ENCODE measurements around the gene SLC26A6. TPM values are rescaled to one million over a fixed set of nuclear protein-coding genes. Genes with fewer than 3 reads are reported as not detected.

Gene SLC26A6
- polyA plus RNA-seq, 1 donor (not counting 4 experiments of a cell fraction or from before 2014, with no cell fraction given) = 24.9 TPM

DNA sequence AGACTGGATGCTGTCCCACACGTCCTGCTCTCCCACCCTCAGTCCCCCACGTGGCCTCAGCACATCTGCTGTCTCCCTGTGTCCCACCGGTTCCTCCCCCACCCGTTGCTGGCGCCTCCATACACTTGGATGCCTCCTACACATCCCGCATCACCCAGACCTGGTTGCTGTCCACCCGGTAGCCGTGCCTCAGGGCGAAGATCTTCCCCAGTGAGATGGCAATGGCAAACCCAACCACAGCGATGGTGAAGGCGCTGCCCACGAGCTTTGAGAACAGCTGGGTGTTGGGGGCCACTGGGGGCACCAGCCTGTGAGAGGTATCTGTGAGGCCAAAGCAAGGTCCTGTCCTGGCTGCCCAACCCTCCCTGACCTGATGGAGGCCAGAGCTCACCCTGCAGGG, 4.4 kb downstream of the SLC26A6 start:
- no peak for FAIRE-seq
- peaks cover 13% of the 10 kb centered on the region for H3K79me2 ChIP-seq (ENCODE audit: control insufficient read depth, insufficient read depth, low read length)
- H3K9ac ChIP-seq (ENCODE audit: control insufficient read depth, extremely low read depth, insufficient read depth, low read length) = no peak overlapping the region
- DNase-seq (ENCODE audit: low read depth, low spot score) = no peak
- H3K27ac ChIP-seq (ENCODE audit: control insufficient read depth, insufficient read depth, low read length) = no peak overlapping the region
- H4K20me1 ChIP-seq (ENCODE audit: control insufficient read depth, extremely low read depth, insufficient read depth, low read length) = peaks cover 2% of the 10 kb centered on the region
- H3K4me3 ChIP-seq (ENCODE audit: control insufficient read depth in 2 of 3, extremely low read depth in 1 of 3, insufficient read depth in 2 of 3, low read depth in 1 of 3, low read length in 3 of 3) = no peak overlapping the region
- H3K27me3 ChIP-seq (ENCODE audit: control insufficient read depth, extremely low read depth, insufficient read depth, low read length) = no peaks in the 10 kb centered on the region
- dilution Hi-C loops (cut with MboI; ENCODE audit: extremely low pct_ligation_motif_present, low sequenced_read_pairs) = no loop called here
- no peak for TF ChIP-seq EZH2 (IDR thresholded peaks at IDR 0.05; ENCODE audit: low read length)
- TF ChIP-seq, protein P1, sequence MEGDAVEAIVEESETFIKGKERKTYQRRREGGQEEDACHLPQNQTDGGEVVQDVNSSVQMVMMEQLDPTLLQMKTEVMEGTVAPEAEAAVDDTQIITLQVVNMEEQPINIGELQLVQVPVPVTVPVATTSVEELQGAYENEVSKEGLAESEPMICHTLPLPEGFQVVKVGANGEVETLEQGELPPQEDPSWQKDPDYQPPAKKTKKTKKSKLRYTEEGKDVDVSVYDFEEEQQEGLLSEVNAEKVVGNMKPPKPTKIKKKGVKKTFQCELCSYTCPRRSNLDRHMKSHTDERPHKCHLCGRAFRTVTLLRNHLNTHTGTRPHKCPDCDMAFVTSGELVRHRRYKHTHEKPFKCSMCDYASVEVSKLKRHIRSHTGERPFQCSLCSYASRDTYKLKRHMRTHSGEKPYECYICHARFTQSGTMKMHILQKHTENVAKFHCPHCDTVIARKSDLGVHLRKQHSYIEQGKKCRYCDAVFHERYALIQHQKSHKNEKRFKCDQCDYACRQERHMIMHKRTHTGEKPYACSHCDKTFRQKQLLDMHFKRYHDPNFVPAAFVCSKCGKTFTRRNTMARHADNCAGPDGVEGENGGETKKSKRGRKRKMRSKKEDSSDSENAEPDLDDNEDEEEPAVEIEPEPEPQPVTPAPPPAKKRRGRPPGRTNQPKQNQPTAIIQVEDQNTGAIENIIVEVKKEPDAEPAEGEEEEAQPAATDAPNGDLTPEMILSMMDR (optimal IDR thresholded peaks at IDR 0.05 in 1 of 3, IDR thresholded peaks at IDR 0.05 in 1 of 3, conservative IDR thresholded peaks at IDR 0.05 in 1 of 3; ENCODE audit: extremely low read depth in 1 of 3, insufficient read depth in 2 of 3, low read length in 3 of 3) = no peak
- peaks cover 7% of the 10 kb centered on the region for H3K4me1 ChIP-seq (ENCODE audit: control insufficient read depth, extremely low read depth, insufficient read depth, low read length)
- no peak overlapping the region for H3K4me2 ChIP-seq (ENCODE audit: control insufficient read depth, extremely low read depth, insufficient read depth, low read depth, low read length)
- H3K9me1 ChIP-seq (ENCODE audit: control insufficient read depth, extremely low read depth, insufficient read depth, low read length) = peaks cover 2% of the 10 kb centered on the region
- H2AFZ ChIP-seq (ENCODE audit: control insufficient read depth, low read length) = no peak overlapping the region
- no peaks in the 10 kb centered on the region for H3K9me3 ChIP-seq (ENCODE audit: control insufficient read depth, low read depth, low read length)
- H3K36me3 ChIP-seq (ENCODE audit: control insufficient read depth in 2 of 2, extremely low read depth in 1 of 2, insufficient read depth in 2 of 2, low read length in 2 of 2) = peaks cover 38 to 48% of the 10 kb centered on the region in 2 experiments

DNA sequence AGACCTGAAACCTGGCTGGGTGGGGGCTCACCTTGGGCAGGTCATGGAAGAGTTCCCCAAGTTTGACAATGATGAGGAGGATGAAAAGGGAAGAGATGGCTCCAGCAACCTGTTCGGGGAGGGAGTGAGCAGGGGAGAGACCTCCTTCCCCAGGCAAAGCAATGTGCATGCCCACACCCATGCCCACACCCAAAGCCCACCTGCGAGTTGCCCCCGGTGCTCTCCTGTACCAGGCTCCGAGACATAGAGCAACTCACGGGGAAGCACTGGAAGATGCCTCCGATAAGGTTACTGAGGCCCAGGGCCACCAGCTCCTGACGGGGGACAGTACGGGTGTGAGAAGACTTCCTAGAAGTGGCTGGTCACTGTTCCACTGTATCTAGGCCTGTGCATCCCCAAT, 4.9 kb downstream of the SLC26A6 start:
- Histone ChIP-seq H3K9me3 (ENCODE audit: control insufficient read depth, low read depth, low read length) (no peaks in the 10 kb centered on the region), H3K4me2 (ENCODE audit: control insufficient read depth, extremely low read depth, insufficient read depth, low read depth, low read length) (no peak overlapping the region), H3K27me3 (ENCODE audit: control insufficient read depth, extremely low read depth, insufficient read depth, low read length) (no peaks in the 10 kb centered on the region), H3K9me1 (ENCODE audit: control insufficient read depth, extremely low read depth, insufficient read depth, low read length) (peaks cover 2% of the 10 kb centered on the region), H3K36me3 (ENCODE audit: control insufficient read depth in 2 of 2, extremely low read depth in 1 of 2, insufficient read depth in 2 of 2, low read length in 2 of 2) (peaks cover 43 to 50% of the 10 kb centered on the region in 2 experiments), H3K4me3 (ENCODE audit: control insufficient read depth in 2 of 3, extremely low read depth in 1 of 3, insufficient read depth in 2 of 3, low read depth in 1 of 3, low read length in 3 of 3) (no peak overlapping the region), H2AFZ (ENCODE audit: control insufficient read depth, low read length) (no peak overlapping the region), H3K4me1 (ENCODE audit: control insufficient read depth, extremely low read depth, insufficient read depth, low read length) (peaks cover 5% of the 10 kb centered on the region), H3K9ac (ENCODE audit: control insufficient read depth, extremely low read depth, insufficient read depth, low read length) (no peak overlapping the region), H4K20me1 (ENCODE audit: control insufficient read depth, extremely low read depth, insufficient read depth, low read length) (peaks cover 2% of the 10 kb centered on the region), H3K27ac (ENCODE audit: control insufficient read depth, insufficient read depth, low read length) (no peak overlapping the region), H3K79me2 (ENCODE audit: control insufficient read depth, insufficient read depth, low read length) (peaks cover 13% of the 10 kb centered on the region)
- no peak for DNase-seq (ENCODE audit: low read depth, low spot score)
- dilution Hi-C loops (cut with MboI; ENCODE audit: extremely low pct_ligation_motif_present, low sequenced_read_pairs) = no loop called here
- TF ChIP-seq, protein P1 (optimal IDR thresholded peaks at IDR 0.05 in 1 of 3, IDR thresholded peaks at IDR 0.05 in 1 of 3, conservative IDR thresholded peaks at IDR 0.05 in 1 of 3; ENCODE audit: extremely low read depth in 1 of 3, insufficient read depth in 2 of 3, low read length in 3 of 3) = no peak
- TF ChIP-seq EZH2 (IDR thresholded peaks at IDR 0.05; ENCODE audit: low read length) = no peak
- FAIRE-seq = no peak

All from keratinocyte (primary cell).